Measurements from ENCODE around the gene FYB1. TPM values are rescaled to one million over a fixed set of nuclear protein-coding genes. Genes with fewer than 3 reads are reported as not detected.

The FYB1 gene
- total RNA-seq, 1 experiment from 2014 or later = not detected

Other genes starting within 250 kb of the FYB1 start
- 3.8 and 7.3 TPM in 2 replicates for gene RICTOR, start 145.2 kb downstream of the FYB1 start, total RNA-seq (2014; rRNA removed; shearing (Covaris generic); ENCODE audit: low replicate concordance)
- not detected in 2 replicates for gene C9, start 144.9 kb upstream of the FYB1 start, total RNA-seq (2014; rRNA removed; shearing (Covaris generic); ENCODE audit: low replicate concordance)
- gene DAB2, start 205.4 kb upstream of the FYB1 start, total RNA-seq (2014; rRNA removed; shearing (Covaris generic); ENCODE audit: low replicate concordance) = 0.68 and 2.1 TPM in 2 replicates

Data from Caki2 (cell line).